Measurements from ENCODE around the gene UNK.
"Not testable (repeated sequence)": the region's sequence is repeated elsewhere in the genome, so short reads cannot be mapped to it uniquely, and the experiment has no call there.

- TF ChIP-seq CTCF, POLR2A (IDR thresholded peaks at IDR 0.05): not testable (repeated sequence)
Measured at GRCh38 chr17:75868730-75869281, 84.2 kb downstream of the UNK start.
